HG03060 (cell line): ENCODE data around the gene ZNF691.
"Not testable (repeated sequence)": the region's sequence is repeated elsewhere in the genome, so short reads cannot be mapped to it uniquely, and the experiment has no call there.

Experiments
- ATAC-seq: cut with Tn5 transposase; IDR thresholded peaks from one replicate; pipeline ENCODE4 v1.9.1; 2021; ENCODE audit warnings: low read depth, moderate number of reproducible peaks; ENCODE audit not compliant: unreplicated experiment

The ZNF691 gene, protein sequence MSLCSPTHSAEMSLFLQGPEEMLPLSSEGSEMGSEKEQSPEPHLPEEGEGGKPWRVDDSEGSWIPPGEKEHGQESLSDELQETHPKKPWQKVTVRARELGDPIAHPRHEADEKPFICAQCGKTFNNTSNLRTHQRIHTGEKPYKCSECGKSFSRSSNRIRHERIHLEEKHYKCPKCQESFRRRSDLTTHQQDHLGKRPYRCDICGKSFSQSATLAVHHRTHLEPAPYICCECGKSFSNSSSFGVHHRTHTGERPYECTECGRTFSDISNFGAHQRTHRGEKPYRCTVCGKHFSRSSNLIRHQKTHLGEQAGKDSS

DNA sequence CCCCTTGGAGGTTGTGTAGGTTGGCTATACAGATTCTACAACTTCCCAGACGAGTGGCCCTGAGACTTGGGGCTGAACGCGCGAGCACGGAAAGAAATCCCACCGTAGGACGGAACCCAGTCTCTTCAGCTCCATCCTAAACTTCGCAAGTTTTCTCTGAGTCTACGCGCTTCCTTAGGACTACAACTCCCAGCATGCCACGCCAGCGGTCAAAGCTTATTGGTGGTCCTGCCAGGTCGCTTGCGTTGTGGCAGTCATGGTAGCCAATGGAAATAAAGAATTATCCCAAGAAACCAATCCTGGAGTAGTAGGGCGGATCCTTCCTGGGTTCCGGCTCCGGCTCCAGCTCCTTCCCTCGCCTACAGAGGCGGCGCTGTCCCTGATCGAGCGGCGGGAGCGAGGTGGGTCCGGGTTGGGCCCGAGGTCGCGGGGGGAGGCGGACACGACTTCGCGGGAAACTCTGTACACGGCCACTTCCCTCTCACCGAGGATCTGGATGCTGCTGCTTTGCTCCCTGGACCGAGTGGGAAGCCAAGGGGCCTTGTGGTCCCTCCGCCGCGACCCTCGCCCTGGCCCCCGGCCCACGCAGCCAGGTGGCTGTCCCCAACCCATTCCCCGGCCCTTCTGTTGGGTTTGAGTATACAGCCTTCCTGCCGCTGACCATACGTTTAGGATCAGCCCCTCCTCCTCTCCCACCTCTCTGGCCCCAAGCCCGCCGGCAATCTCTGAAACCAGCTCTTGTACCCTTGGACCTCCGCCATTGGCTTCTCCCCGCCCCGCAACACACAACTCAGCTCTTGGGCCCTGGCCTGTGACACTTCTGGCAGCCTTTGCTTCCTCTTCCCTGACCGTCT lies at the start of gene ZNF691:
Gene ZNF691, plus strand, starts transcription at position 357 of the 854 bp plus-strand sequence. CDS start 3,046 bp downstream, outside the sequence.
- ATAC-seq: peak; percentile 80

DNA sequence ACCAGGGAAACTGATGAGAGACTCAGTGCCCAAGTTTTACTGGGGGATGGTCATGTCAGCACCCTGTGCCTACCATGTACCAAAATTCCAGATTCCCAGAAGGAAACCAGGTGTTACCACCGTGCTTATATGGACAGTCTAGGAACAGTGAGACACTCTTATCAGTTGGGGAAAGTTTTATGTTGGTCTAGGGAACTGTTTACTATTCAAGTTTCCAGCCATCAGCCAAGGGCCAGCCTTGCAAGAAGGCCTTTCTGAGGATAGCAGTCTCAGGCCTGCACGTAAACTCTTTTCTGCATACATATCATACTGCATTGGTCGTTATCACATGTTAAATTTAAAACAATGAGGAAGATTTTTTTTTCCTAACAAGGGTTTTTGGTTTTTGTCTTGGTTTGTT lies 49.0 kb upstream of the ZNF691 start:
- no peak for ATAC-seq

DNA sequence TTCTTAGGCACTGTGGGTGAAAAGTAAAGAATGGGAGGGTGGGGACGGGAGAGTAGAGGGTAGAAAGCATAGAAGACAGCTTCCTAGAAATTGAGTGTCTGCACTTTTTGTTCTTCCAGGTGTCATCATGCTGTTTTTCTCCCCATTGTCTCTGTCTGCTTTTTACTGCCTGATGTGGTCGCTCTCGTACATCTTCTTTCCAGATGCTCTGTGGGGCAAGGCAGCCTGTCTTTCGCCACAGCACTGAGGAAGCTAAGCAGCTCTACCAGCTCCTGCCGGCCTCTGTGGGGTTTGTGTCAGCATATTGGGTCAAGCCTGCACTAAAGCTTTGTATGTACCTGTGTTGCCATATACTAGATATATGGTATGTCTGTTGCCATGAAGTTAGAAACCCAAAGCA lies 48.4 kb upstream of the ZNF691 start:
- ATAC-seq: no peak

DNA sequence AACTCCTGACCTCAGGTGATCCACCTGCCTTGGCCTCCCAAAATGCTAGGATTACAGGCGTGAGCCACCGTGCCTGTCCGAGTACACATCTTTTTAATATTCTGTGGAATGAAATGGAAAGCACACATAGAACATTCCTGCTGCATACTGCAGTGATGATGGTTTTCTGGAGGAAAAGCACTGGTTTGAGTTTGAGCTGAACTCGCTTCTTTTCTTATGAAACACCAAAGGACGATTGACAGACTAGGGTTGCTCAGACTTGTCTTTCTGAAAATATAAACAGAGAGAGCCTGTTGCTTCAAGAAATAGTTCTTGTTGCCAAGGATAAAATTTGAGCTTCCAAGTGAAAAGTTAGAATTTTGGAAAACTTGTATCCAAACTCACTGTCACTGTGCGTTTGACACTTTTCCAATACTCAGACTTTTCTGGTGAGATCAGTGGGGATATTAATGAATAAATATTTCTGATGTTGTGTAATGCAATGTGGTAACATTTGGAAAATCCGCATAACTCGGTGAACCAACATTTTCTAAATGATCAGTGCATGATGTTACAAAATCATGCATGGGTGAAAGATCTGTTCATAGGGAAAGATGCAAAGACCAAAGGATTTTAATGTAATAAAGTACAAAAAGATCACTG lies 44.5 kb upstream of the ZNF691 start:
- ATAC-seq: no peak

DNA sequence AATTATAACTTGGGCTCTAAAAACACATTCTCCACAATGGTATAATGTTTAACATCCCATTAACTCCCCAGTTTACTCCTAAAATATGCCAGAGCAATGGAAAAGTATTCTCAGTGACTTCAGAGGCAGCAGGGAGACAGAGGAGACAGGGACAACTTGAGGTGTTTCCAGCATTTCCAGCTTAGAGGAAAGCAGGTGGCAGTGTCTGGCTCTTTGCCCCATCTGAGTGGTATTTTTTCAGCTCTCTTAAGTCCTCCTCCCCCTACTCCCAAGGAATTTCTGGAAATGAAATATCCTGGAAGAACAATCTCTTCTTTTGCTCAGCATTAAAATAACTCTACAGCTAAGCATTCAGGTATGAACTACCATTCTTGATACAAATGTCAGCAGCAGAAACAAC lies 40.2 kb upstream of the ZNF691 start:
- ATAC-seq: no peak

DNA sequence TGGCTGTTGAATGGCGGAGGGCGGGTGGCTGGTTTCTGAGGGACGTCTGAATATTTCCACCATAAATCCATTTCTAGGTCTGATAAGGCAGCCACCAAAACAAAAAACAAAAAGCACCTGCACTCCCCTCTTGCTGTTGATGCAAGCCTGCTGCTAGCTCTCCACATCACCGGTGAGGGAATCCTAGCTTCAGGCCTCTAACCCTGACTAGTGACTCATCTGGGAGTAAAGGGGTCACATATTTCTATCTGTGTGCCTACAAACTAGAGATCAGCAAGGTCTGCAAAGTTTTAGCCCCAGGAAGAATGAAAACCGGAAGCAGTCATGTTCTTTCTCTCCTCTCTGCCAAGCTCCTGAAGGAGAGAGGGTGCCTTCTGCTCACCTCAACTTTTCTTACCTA lies 39.8 kb upstream of the ZNF691 start:
- no peak for ATAC-seq

DNA sequence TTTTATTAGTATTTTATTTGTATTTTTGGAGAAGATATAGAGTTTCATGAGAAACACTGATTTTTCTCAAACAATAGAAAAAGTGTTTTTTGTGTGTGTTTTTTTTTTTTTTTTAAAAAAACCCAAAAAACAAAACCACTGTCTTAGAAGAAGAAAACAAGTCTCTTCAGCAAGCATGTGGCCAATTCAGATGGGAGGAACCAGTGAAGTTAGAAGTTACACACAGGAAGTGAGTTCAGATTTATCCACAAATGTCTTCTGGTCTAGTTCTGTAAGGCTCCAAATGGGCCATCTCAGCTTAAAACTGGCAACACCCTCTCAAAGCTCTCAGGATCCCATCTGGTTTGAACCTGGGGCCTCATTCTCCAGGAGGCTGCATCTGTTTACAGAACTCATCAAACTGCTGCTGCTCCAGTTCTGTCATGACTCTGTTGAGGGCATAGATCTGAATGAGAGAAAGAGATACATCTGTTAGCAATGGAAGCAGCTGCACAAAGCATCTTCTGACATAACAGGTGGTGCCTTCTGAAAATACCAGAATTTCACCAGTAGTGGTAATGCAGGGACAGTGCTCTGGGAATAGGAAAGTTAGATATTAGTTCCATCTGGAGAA lies 39.3 kb upstream of the ZNF691 start:
- no peak for ATAC-seq

DNA sequence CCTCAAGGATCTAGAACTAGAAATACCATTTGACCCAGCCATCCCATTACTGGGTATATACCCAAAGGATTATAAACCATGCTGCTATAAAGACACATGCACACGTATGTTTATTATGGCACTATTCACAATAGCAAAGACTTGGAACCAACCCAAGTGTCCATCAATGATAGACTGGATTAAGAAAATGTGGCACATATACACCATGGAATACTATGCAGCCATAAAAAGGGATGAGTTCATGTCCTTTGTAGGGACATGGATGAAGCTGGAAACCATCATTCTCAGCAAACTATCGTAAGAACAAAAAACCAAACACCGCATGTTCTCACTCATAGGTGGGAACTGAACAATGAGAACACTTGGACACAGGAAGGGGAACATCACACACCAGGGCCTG lies 31.6 kb upstream of the ZNF691 start:
- not testable (repeated sequence) for ATAC-seq

DNA sequence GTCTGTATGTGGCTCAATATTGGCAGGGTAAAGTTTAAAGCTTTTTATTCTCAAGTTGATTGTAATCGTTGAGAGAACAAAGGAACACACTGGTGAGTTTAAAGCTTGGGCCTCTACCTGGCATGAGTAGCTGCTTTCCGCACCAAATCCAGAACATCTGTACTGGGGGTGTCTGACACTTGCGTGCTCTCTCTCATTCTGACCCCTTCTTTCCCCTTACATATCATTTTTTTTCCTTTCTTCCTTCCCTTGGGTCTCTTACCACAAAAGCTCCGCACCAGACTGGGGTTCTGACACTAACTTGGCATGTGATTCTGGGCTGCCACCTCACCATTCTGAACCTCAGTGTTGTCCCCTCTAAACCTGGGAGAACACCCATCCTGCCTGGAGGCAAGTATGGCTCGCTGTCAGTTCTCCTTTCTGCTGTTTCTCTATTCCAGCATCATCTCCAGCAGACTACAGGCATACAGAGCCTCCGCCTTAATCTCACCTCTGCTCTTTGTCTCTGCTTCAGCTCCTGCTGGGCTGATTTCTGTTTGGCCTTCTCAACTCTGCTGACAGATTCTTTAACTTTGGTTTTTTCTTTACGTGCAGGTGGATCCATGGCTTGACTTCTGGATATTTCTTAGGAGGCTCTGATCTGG lies 30.4 kb upstream of the ZNF691 start:
- no peak for ATAC-seq

DNA sequence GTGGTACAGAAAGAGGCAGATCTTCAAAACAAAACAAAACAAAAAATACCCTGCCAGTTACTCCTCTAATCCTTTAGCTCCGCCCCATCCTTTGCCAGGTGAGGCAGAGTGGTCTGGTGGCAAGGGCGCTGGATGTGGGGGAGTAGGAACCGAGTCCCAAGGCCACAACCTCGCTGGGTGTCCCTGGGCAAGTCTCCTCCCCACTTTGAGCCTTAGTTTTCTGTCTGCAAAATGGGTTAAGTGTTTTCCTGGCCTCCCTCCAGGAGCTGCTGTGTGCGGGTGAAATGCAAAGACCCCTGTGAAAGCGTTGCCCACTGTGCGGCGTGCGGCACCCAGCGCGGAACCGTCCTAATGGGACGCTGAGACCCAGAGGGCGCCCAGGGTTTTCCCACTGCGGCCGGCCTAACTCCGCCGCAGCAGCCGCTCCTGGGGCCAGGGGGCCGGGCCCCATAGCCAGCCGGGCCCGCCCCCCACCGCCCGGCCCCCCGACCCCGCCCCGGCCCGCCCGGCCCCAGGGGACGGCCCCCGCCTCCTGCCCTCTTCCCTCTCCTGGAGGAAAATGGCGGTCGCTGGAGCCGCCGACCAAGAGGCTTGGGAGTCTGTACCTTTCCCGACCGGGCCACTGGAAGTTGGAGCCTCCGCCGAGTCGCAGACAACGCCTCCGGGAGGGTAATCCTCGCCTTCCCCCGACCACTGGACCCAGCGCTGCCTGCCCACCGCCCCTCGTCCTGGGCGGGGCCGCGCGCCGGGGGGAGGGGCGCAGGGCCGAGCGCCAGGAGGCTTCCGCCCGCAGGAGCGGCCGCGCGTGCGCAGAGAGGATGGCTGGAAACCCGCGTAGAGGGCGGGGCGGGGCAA lies 29.6 kb upstream of the ZNF691 start, which contains the start of the genes ERMAP and SVBP:
Gene ERMAP, plus strand, starts transcription at position 538 of the 855 bp plus-strand sequence. CDS start 13,327 bp downstream, outside the sequence.
Gene SVBP, minus strand, starts transcription at position 813 of the 855 bp plus-strand sequence. CDS start 853 bp downstream, outside the sequence.
- ATAC-seq: peak; percentile 60

DNA sequence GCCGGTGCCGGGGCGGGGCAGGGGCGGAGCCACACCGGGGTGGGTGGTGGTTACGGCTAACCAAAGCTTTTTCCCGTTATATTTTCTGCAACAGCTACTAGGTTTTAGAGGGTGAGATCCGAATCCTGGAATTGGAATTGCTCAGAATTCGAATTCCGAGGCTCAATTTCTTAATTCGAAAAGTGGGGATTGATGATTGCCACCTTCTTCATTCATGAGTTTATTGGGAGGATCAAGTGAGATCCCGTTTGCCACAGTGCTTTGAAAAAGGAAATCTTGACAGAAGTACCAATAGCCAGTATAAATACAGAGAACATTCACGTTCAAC lies 29.0 kb upstream of the ZNF691 start:
- no peak for ATAC-seq

DNA sequence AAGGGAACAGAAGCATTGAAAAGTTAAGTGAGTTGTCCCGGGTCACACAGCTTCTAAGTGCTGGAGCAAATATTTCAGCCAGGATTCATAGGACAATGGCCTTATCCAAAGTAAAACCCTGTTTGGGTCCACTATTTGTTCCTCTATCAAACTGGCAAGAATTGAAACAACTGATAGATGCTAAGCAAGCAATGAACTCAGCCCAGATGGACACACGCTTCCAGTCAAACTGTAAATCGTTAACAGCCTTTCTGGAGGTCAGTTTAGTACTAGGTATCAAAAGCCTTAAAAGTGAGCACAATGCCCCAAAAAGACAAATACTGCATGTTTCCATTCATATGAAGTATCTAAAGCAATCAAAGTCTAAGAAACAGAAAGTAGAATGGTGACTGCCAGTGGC lies 28.4 kb upstream of the ZNF691 start:
- ATAC-seq: no peak

DNA sequence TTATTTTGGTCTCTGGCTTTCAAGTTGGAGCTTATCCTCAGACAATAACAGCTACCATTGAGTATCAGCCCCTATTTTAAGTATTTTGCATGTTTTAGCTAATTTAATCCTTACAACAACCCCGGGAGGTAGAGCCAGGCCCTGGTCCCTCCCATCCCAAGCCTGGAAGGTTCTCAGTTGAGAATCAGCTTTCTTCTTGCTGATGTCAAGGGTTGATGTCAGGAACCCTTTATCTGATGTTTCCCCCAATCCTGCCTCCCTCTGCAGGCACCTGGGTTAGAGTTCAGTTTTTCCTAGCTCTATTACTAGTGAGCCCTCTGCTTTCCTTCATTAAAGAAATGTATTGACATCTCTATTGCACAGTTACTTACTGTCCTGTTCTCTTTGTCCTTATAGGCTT lies 25.6 kb upstream of the ZNF691 start:
- ATAC-seq: no peak

DNA sequence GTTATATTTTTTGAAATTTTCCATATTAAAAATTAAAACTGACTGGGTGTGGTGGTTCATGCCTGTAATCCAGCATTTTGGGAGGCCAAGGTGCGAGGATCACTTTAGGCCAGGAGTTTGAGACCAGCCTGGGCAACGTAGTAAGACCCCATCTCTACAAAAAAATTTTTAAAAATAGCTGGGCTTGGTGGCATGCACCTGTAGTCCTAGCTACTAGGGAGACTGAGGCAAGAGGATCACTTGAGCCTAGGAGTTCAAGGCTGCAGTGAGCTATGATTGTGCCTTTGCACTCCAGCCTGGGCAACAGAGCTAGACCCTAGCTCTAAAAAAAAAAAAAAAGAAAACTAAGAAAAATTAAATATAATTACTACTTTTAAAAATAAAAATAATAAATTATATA lies 24.7 kb upstream of the ZNF691 start:
- ATAC-seq: no peak

DNA sequence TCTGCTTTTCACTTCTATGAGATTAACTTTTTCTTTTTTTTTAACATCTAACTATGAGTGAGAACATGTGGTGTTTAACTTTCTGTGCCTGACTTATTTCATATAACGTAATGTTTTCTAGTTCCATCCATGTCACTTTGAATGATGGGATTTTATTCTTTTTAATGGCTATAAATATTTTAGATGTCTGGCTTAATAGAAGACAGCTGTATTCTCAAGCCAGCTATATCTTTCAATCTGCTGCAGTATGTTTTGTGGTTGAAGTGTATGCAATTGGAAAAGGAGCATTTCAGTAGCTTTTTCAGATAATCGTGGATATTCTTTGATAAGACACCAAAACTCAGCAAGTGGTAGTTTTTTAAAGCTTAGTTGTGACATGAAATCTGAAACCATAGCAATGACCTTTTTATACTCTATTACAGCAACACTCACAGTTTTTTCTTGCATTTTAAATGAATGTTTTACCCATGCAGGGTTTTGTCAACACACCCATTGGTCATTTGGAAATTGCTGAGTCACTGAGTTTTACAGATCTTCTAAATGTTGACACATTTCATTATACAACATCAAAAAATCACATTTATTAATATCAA lies 23.5 kb upstream of the ZNF691 start:
- no peak for ATAC-seq

DNA sequence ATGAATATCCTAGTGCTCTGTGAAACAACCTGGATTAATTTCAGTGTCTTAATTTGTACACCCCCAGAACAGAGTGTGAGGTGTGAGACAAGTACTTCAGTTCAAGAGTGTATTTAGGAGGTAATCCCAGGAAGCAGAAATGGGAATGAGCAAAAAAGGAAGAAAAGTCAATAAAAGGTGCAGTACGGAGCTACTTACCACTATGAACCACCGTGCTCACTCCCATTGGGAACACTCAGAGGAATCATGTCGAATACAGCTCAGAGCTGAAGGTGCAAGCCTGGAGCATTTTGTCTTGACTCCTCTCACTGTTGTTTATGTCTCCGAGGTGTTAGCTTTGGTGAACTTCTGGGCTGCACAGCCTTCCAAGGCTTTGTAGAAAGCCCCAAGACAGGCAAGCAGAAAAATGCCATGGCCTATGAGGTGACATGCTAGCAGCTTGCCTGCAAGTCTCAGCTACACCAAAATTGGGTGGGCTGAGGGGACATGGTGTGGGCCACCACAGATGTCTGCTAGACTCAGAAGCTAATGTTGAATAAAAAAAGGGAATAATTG lies 21.9 kb upstream of the ZNF691 start:
- ATAC-seq: no peak

DNA sequence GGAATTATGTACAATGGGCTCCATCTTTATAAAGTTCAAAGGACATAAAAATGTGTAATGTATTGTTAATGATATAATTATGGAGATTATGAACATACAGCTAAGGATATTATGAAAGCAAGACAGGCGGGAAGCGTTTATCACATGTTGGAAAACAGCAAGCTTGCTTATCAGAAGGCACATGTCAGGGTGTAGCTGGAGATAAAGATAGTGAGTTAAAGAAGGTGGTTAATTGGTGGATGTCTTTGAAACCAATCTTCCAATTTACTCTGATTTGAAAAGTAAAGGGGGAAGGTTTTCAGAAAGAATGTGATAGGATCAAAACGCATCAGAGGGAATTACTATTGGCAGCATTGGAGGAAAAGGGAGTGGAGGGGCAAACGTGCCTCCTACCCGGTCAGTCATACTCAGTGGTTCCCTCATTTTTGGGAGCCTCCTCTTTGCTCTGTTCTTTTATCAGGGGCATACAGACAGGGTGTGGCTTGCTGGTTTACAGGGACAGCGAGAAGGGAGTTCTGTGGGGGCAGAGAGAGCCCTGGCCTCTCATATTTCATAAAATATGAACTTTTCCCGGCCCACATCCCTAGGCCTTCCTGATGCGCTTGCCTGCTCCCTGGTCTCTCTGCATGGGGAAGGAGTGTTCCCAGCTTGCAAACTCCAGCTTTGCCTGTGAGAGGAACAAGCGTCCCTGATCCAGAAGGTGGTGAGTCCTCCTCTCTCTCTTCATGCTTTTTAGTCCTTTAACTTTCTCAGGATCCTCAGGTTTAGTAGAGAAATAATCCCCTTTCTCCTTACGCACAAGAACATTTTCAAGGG lies 21.2 kb upstream of the ZNF691 start:
- no peak for ATAC-seq

DNA sequence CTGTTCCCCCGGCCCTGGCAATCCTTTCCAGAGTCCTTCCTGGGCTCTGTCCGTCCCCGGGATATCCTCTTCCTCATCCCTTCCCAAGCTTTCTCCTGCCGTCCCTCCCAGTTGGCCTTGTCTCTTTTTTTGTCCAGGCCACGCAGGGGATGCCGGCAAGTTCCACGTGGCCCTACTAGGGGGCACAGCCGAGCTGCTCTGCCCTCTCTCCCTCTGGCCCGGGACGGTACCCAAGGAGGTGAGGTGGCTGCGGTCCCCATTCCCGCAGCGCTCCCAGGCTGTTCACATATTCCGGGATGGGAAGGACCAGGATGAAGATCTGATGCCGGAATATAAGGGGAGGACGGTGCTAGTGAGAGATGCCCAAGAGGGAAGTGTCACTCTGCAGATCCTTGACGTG lies 15.8 kb upstream of the ZNF691 start:
- no peak for ATAC-seq
